Measurements from ENCODE around the gene LRG1. TPM values are rescaled to one million over a fixed set of nuclear protein-coding genes. Genes with fewer than 3 reads are reported as not detected.

The LRG1 gene
- total and polyA plus RNA-seq, 9 donors: 0.33 to 7.6 (median 2.7) TPM

- no peaks in the 10 kb centered on the region for H3K36me3 ChIP-seq
- H3K27ac ChIP-seq: peak overlapping the region in 1 of 2 donors; percentile 26
- H3K27me3 ChIP-seq: no peaks in the 10 kb centered on the region
- H3K4me3 ChIP-seq: no peak overlapping the region
- intact Hi-C loops (cut with DNase I): no loop called here
- 75 to 86% (median 81%) methylated on average over 13 to 15 of the region's 15 CpGs for WGBS, 3 donors
- DNase-seq: peak in 1 of 5 donors; percentile 15
- peaks cover 9% of the 10 kb centered on the region for H3K4me1 ChIP-seq (ENCODE audit: insufficient read depth)
- no peaks in the 10 kb centered on the region for H3K9me3 ChIP-seq
- TF ChIP-seq POLR2A (IDR thresholded peaks at IDR 0.05): no peak
- TF ChIP-seq CTCF (IDR thresholded peaks at IDR 0.05): no peak
- TF ChIP-seq EP300 (IDR thresholded peaks at IDR 0.05): no peak
Observed at GRCh38 chr19:4504891-4505569, 34.8 kb downstream of the LRG1 start.

- H3K27me3 ChIP-seq: no peaks in the 10 kb centered on the region
- no peaks in the 10 kb centered on the region for H3K36me3 ChIP-seq
- peak overlapping the region in 1 of 2 donors; percentile 26 for H3K27ac ChIP-seq
- no peak for TF ChIP-seq CTCF (IDR thresholded peaks at IDR 0.05)
- TF ChIP-seq POLR2A (IDR thresholded peaks at IDR 0.05): no peak
- no peak for TF ChIP-seq EP300 (IDR thresholded peaks at IDR 0.05)
- H3K4me1 ChIP-seq (ENCODE audit: insufficient read depth): peaks cover 9% of the 10 kb centered on the region
- H3K4me3 ChIP-seq: no peak overlapping the region
- peak in 4 of 5 donors; percentile 57 to 79 (median 70) for DNase-seq
- 28 to 55% (median 38%) methylated on average over 13 to 23 of the region's 23 CpGs for WGBS, 3 donors
- intact Hi-C loops (cut with DNase I): no loop called here
- no peaks in the 10 kb centered on the region for H3K9me3 ChIP-seq
Observed at GRCh38 chr19:4504297-4504701, 35.5 kb downstream of the LRG1 start.

- Histone ChIP-seq H3K27ac (no peak overlapping the region), H3K27me3 (no peaks in the 10 kb centered on the region), H3K4me1 (ENCODE audit: insufficient read depth) (peaks cover 9% of the 10 kb centered on the region), H3K4me3 (no peak overlapping the region), H3K36me3 (no peaks in the 10 kb centered on the region), H3K9me3 (no peaks in the 10 kb centered on the region)
- TF ChIP-seq POLR2A (IDR thresholded peaks at IDR 0.05): no peak
- TF ChIP-seq EP300 (IDR thresholded peaks at IDR 0.05): no peak
- no peak for TF ChIP-seq CTCF (IDR thresholded peaks at IDR 0.05)
- DNase-seq: no peak
- 52 to 70% (median 54%) methylated on average over 10 of the region's 10 CpGs for WGBS, 3 donors
- intact Hi-C loops (cut with DNase I): no loop called here
Observed at GRCh38 chr19:4503825-4504170, 36.0 kb downstream of the LRG1 start.

GRCh38 chr19:4503132-4503824, 36.6 kb downstream of the LRG1 start:
- no peak for TF ChIP-seq EP300 (IDR thresholded peaks at IDR 0.05)
- TF ChIP-seq POLR2A (IDR thresholded peaks at IDR 0.05): no peak
- TF ChIP-seq CTCF (IDR thresholded peaks at IDR 0.05): no peak
- H3K27me3 ChIP-seq: no peaks in the 10 kb centered on the region
- intact Hi-C loops (cut with DNase I): no loop called here
- WGBS, 3 donors: 78 to 85% (median 83%) methylated on average over 25 of the region's 25 CpGs
- peaks cover 9% of the 10 kb centered on the region for H3K4me1 ChIP-seq (ENCODE audit: insufficient read depth)
- no peaks in the 10 kb centered on the region for H3K9me3 ChIP-seq
- peak in 2 of 5 donors; percentile 26 to 38 for DNase-seq
- H3K36me3 ChIP-seq: no peaks in the 10 kb centered on the region
- no peak overlapping the region for H3K27ac ChIP-seq
- no peak overlapping the region for H3K4me3 ChIP-seq

Data from ovary (tissue), 9 donors.